Measurements from ENCODE around the gene EIF4B.

- TF ChIP-seq CTCF (conservative IDR thresholded peaks at IDR 0.05) (no peak), EZH2 (IDR thresholded peaks at IDR 0.05; ENCODE audit: low read depth) (no peak)
Observed at GRCh38 chr12:52971679-52972329, 34.5 kb upstream of the EIF4B start.
